Measurements from ENCODE around the gene COL28A1.

DNA sequence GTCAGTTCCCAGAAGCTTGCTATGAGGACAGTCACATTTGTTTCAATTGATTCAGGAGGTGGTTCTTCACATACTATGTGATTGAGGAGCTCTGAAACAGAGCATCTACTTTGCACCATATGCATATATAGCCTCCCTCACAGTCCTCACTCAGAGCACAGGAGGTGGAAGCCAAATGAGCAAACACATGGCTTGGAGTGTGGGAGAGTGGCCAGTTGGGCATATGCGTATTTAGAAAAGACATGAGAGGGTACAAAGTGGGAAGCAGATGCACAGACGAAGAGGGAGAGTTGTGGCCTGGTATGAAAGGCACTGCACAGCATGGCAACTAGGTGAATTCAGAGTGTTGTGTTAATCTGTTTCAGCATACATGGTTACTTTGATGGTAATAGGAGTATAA is 165.6 kb downstream of the COL28A1 start:
- TF ChIP-seq, protein P1, sequence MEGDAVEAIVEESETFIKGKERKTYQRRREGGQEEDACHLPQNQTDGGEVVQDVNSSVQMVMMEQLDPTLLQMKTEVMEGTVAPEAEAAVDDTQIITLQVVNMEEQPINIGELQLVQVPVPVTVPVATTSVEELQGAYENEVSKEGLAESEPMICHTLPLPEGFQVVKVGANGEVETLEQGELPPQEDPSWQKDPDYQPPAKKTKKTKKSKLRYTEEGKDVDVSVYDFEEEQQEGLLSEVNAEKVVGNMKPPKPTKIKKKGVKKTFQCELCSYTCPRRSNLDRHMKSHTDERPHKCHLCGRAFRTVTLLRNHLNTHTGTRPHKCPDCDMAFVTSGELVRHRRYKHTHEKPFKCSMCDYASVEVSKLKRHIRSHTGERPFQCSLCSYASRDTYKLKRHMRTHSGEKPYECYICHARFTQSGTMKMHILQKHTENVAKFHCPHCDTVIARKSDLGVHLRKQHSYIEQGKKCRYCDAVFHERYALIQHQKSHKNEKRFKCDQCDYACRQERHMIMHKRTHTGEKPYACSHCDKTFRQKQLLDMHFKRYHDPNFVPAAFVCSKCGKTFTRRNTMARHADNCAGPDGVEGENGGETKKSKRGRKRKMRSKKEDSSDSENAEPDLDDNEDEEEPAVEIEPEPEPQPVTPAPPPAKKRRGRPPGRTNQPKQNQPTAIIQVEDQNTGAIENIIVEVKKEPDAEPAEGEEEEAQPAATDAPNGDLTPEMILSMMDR (optimal IDR thresholded peaks at IDR 0.05 in 1 of 3, IDR thresholded peaks at IDR 0.05 in 1 of 3, conservative IDR thresholded peaks at IDR 0.05 in 1 of 3; ENCODE audit: extremely low read depth in 1 of 3, insufficient read depth in 2 of 3, low read length in 3 of 3) = no peak
- no peak for TF ChIP-seq EZH2 (IDR thresholded peaks at IDR 0.05; ENCODE audit: low read length)
